BE2C (cell line): ENCODE measurements around the gene SNX5.

ENCODE experiments used
- DNase-seq: peaks from one replicate; pipeline ENCODE4 v3.0.0-alpha.2; 2020
- H3K27me3 ChIP-seq: fragments of 250-450 bp; sonication (Bioruptor Pico); 2 replicates; pipeline ENCODE4 v1.5.1; 2020; ENCODE audit warnings: mild to moderate bottlenecking
- H3K36me3 ChIP-seq: fragments of 250-450 bp; sonication (Bioruptor Pico); 2 replicates; pipeline ENCODE4 v1.5.1; 2020; ENCODE audit warnings: mild to moderate bottlenecking
- H3K4me1 ChIP-seq: fragments of 250-450 bp; sonication (Bioruptor Pico); 2 replicates; pipeline ENCODE4 v1.5.1; 2020
- H3K4me3 ChIP-seq: 2 replicates; pipeline ENCODE4 v1.5.1; 2011; ENCODE audit warnings: low read depth, low read length
- H3K9me3 ChIP-seq: fragments of 250-450 bp; sonication (Bioruptor Pico); 2 replicates; pipeline ENCODE4 v1.5.1; 2020
- CTCF ChIP-seq: IDR thresholded peaks from 2 replicates; pipeline ENCODE4 v1.5.1; 2012; ENCODE audit warnings: mild to moderate bottlenecking, low read depth, low read length

The SNX5 gene

DNA sequence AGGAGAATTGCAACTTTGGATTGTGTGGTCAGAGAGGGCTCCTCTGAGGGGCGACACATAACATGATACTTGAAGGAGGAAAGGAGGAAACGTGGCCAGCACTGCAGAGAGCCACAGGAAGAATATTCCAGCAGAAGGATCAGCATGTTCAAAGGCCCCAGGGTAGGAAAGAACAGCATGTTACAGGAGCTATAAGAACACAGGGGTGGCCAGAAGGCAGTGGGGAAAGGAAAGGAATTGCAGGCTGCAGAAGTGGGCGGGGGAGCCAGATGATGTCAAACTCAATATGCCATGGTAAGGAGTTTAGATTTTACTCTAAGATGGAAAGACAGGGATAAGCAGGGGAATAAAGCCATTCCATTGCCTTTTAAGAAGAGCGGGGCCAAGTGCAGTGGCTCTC lies 31.0 kb upstream of the SNX5 start:
- Histone ChIP-seq H3K4me3 (no peak overlapping the region), H3K36me3 (no peaks in the 10 kb centered on the region), H3K27me3 (no peaks in the 10 kb centered on the region), H3K9me3 (no peaks in the 10 kb centered on the region), H3K4me1 (no peaks in the 10 kb centered on the region)
- TF ChIP-seq CTCF = no peak
- DNase-seq = no peak

- Histone ChIP-seq H3K9me3 (no peaks in the 10 kb centered on the region), H3K27me3 (no peaks in the 10 kb centered on the region), H3K36me3 (no peaks in the 10 kb centered on the region), H3K4me3 (no peak overlapping the region), H3K4me1 (no peaks in the 10 kb centered on the region)
- no peak for DNase-seq
- TF ChIP-seq CTCF = no peak
Measured at GRCh38 chr20:17998446-17998845, 29.9 kb upstream of the SNX5 start.

- Histone ChIP-seq H3K4me3 (peak overlapping the region; percentile 26), H3K9me3 (no peaks in the 10 kb centered on the region), H3K36me3 (no peaks in the 10 kb centered on the region; the same call in 1 of the 2 replicates), H3K27me3 (no peaks in the 10 kb centered on the region), H3K4me1 (no peaks in the 10 kb centered on the region)
- peak; percentile 33 for DNase-seq
- peak; percentile 99 for TF ChIP-seq CTCF
Measured at GRCh38 chr20:17995967-17996819, 27.6 kb upstream of the SNX5 start.

DNA sequence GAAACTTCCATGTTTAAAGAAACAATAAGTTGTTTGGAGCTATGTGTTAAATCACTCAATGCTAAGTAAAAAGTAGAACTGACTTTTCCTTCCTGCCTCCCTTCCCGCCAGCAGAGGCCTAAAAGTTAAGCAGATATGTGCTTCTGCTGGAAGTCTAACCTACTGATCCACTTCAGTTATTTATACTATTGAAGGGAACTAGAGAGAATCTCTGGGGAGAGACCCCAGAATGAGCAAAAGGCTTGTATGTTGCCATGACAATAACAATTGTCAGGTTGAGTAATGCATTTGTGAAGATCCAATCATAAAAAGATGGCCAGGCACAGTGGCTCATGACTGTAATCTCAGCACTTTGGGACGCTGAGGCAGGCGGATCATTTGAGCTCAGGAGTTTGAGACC lies 25.0 kb upstream of the SNX5 start:
- no peak for TF ChIP-seq CTCF
- Histone ChIP-seq H3K4me3 (no peak overlapping the region), H3K4me1 (no peaks in the 10 kb centered on the region), H3K27me3 (no peaks in the 10 kb centered on the region), H3K9me3 (no peaks in the 10 kb centered on the region), H3K36me3 (peaks cover 16% of the 10 kb centered on the region)
- DNase-seq = no peak

GRCh38 chr20:17992847-17993513 lies 24.4 kb upstream of the SNX5 start:
- H3K36me3 ChIP-seq = peaks cover 16% of the 10 kb centered on the region
- H3K27me3 ChIP-seq = no peaks in the 10 kb centered on the region
- H3K4me1 ChIP-seq = no peaks in the 10 kb centered on the region
- TF ChIP-seq CTCF = no peak
- H3K4me3 ChIP-seq = no peak overlapping the region
- no peak for DNase-seq
- H3K9me3 ChIP-seq = no peaks in the 10 kb centered on the region

DNA sequence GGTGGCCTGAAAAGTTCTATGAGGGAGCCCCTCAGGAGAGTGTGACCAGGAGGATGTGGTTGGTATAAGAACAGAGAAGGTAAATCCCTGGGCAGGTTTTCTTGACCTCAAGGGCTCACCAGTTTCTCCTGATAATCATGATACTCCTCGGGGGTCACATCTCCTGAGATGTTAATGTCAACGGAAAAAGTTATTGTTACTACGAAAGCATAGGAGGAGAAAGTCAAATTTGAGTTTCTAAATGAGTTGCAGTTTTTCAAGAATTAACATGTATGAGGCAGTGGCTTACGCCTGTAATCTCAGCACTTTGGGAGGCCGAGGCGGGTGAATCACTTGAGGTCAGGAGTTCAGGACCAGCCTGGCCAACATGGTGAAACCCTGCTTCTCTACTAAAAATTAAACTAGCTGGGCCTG lies 23.6 kb upstream of the SNX5 start:
- no peak for TF ChIP-seq CTCF
- no peaks in the 10 kb centered on the region for H3K4me1 ChIP-seq
- no peak for DNase-seq
- no peaks in the 10 kb centered on the region for H3K27me3 ChIP-seq
- H3K4me3 ChIP-seq = no peak overlapping the region
- peaks cover 16% of the 10 kb centered on the region for H3K36me3 ChIP-seq
- no peaks in the 10 kb centered on the region for H3K9me3 ChIP-seq
